GM13977 (cell line): ENCODE data around the gene PRDX2.

Source experiments
- DNase-seq: peaks from one replicate; pipeline ENCODE4 v3.0.0; 2012; ENCODE audit warnings: low spot score
- CTCF ChIP-seq: IDR thresholded peaks from 2 replicates; pipeline ENCODE4 v1.5.1; 2012; ENCODE audit warnings: mild to moderate bottlenecking, control low read depth; ENCODE audit not compliant: insufficient read depth; ENCODE audit errors: extremely low read depth, missing control alignments
- in situ Hi-C: fragments of 300-500 bp; cut with MboI; formaldehyde crosslinking; loops from one replicate; pipeline ENCODE4 v1.12.0; 2022; ENCODE audit warnings: low sequenced_read_pairs, low pct_unique_long_range_greater_than_20kb, mixed read lengths, inconsistent platforms; ENCODE audit not compliant: unreplicated experiment

PRDX2 gene

GRCh38 chr19:12788042-12788681 lies 13.4 kb downstream of the PRDX2 start:
- DNase-seq, result no peak
- no peak for TF ChIP-seq CTCF
- in situ Hi-C loops, result no loop called here

GRCh38 chr19:12787458-12787857 lies 14.1 kb downstream of the PRDX2 start:
- in situ Hi-C loops, result no loop called here
- DNase-seq, result no peak
- no peak for TF ChIP-seq CTCF

- no peak for DNase-seq
- TF ChIP-seq CTCF, result no peak
- in situ Hi-C loops, result no loop called here
Observed at GRCh38 chr19:12786952-12787351, 14.6 kb downstream of the PRDX2 start.

GRCh38 chr19:12786141-12786870 lies 15.3 kb downstream of the PRDX2 start:
- in situ Hi-C loops, result no loop called here
- DNase-seq, result no peak
- no peak for TF ChIP-seq CTCF

DNA sequence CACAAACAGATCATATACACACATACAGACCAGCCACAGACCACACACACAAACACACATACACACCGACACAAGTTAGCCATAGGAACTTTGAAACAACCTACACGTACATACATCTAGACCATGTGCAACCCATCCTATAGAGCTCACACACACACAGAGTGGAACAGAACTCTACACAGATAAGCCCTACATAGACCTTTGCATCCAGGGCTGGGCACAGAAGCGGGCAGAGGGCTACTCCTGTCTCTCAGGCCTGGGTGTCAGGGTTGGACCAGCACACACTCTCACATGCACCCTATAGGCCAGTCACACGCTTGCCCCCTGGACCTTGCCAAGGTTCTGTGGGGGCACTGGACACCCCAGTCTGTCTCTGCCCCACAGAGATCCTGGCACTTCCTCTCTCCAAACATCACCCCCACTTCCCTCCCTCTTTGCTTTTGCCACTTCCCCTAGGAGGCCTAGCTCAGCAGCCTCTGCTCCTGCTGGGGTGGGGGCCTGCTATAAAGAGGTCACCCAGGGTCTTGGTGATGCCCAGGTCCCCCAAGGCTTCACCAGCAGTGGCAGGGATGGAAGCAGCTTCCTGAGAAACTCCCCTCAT lies 16.1 kb downstream of the PRDX2 start:
- no peak for TF ChIP-seq CTCF
- DNase-seq, result no peak
- in situ Hi-C loops, result no loop called here

DNA sequence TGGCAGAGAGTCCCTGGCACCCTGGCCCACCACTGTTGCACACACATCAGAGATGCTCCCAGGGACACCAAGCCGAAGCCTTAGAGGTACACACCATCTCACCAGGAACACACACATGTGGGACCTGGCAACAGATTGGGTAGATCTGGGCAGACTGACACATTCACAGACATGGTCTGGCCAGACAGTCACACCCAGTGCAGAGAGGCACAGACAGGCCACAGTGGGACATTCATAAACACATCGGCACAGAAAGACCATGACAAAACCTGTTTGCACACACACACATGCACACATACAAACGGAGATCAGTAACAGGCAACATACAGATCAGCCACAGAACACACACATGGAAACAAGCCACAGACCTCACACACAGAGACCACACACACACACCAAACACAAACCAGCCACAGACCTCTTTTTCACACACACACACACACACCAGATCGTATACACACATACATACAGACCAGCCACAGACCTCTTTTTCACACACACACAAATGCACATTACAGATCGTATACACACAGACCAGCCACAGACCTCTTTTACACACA lies 16.6 kb downstream of the PRDX2 start:
- DNase-seq, result no peak
- TF ChIP-seq CTCF, result no peak
- in situ Hi-C loops, result no loop called here
